ENCODE measurements around the gene ITIH2. TPM values are rescaled to one million over a fixed set of nuclear protein-coding genes. Genes with fewer than 3 reads are reported as not detected.
"Not testable (repeated sequence)": the region's sequence is repeated elsewhere in the genome, so short reads cannot be mapped to it uniquely, and the experiment has no call there.

The ITIH2 gene
- total RNA-seq, 2 donors from 2014 or later = not detected

DNA sequence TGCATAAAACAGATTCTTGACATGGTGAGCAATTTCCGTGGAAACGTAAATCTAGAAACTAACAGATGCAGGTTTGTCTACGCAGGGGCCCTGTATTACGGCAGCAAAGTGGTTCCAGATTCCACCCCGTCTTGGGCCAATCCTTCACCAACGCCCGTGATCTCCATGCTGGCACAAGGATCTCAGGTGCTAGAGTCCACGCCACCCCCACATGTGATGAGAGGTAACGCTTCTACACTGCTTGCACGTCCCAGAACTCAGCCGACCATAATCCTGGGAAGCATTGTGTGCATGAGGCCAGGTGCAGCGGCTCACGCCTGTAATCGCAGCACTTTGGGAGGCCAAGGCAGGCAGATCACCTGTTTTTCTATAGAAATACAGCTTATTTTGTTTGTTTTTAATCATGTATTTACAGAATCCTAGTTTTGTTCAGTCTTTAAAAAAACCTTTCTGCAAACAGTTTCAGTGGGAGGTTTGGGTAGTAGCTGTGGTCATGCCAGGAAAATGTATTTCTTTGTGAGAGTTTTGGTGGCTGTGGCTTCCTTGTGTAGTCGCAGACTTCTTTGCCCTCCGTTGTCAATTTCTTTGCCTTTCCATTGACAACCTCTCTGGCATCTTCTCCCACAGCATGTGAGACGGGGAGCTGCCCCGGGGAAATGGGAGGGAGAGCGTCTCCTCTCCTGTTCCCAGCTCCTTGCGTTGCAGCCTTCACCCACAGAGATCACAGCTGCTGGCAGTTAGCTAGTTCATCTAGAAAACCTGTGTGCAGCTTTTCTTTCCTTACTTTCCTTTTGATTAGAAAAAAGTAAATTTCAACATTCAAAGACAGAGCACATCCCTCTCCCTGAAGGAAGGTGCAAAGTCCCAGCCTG lies 35.7 kb downstream of the ITIH2 start:
- no peaks in the 10 kb centered on the region for H3K36me3 ChIP-seq (ENCODE audit: control insufficient read depth, insufficient read depth, low read length)
- H3K27me3 Mint-ChIP-seq (ENCODE audit: insufficient read depth) = no peaks in the 10 kb centered on the region
- no peak overlapping the region for H3K9ac ChIP-seq (ENCODE audit: extremely low read depth, low read length, poor library complexity, severe bottlenecking)
- no peaks in the 10 kb centered on the region for H3K9me3 ChIP-seq (ENCODE audit: control insufficient read depth, low read length)
- H3K27me3 ChIP-seq (ENCODE audit: control insufficient read depth, insufficient read depth, low read length, poor library complexity, severe bottlenecking) = no peaks in the 10 kb centered on the region
- H3K4me3 Mint-ChIP-seq = no peak overlapping the region
- H3K36me3 Mint-ChIP-seq (ENCODE audit: low read depth) = no peaks in the 10 kb centered on the region
- TF ChIP-seq, protein P1, sequence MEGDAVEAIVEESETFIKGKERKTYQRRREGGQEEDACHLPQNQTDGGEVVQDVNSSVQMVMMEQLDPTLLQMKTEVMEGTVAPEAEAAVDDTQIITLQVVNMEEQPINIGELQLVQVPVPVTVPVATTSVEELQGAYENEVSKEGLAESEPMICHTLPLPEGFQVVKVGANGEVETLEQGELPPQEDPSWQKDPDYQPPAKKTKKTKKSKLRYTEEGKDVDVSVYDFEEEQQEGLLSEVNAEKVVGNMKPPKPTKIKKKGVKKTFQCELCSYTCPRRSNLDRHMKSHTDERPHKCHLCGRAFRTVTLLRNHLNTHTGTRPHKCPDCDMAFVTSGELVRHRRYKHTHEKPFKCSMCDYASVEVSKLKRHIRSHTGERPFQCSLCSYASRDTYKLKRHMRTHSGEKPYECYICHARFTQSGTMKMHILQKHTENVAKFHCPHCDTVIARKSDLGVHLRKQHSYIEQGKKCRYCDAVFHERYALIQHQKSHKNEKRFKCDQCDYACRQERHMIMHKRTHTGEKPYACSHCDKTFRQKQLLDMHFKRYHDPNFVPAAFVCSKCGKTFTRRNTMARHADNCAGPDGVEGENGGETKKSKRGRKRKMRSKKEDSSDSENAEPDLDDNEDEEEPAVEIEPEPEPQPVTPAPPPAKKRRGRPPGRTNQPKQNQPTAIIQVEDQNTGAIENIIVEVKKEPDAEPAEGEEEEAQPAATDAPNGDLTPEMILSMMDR (conservative IDR thresholded peaks at IDR 0.05) = no peak
- no peak overlapping the region for H3K4me3 ChIP-seq (ENCODE audit: low read length)
- DNase-seq = no peak
- H3K27ac ChIP-seq (ENCODE audit: low read depth, low read length) = no peak overlapping the region
- H3K9me3 Mint-ChIP-seq = no peaks in the 10 kb centered on the region
- H3K27ac Mint-ChIP-seq = no peak overlapping the region
- H3K4me1 ChIP-seq (ENCODE audit: control insufficient read depth, insufficient read depth, low read length) = no peaks in the 10 kb centered on the region
- 90 to 93% methylated on average over 15 to 20 of the region's 20 CpGs for WGBS, 2 experiments (ENCODE audit: insufficient coverage in 1 of 2, insufficient read length in 1 of 2)
- H3K4me1 Mint-ChIP-seq = no peaks in the 10 kb centered on the region

DNA sequence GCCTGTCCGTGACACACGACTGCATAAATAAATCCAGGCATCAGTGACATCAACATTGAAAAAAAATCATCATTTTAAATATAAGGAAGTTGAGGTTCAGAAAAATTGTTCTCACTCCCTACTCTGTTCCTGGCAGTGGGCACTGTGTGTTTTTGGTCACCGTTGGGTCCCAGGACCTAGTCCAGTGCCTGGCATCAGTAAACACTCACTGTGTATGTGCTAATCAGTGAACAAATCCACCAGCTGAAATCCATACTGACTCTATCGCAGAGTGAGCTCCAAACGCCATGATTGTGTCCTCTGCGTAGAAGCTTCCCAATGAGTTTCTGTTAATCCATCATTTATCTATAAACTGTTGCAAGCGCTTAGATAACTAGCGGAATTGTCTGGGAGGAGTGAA lies 41.2 kb downstream of the ITIH2 start:
- TF ChIP-seq, protein P1 (conservative IDR thresholded peaks at IDR 0.05) = no peak
- no peak overlapping the region for H3K27ac ChIP-seq (ENCODE audit: low read depth, low read length)
- Mint-ChIP-seq H3K4me3 (no peak overlapping the region), H3K4me1 (peaks cover 7% of the 10 kb centered on the region), H3K9me3 (no peaks in the 10 kb centered on the region), H3K36me3 (ENCODE audit: low read depth) (no peaks in the 10 kb centered on the region), H3K27ac (no peak overlapping the region), H3K27me3 (ENCODE audit: insufficient read depth) (no peaks in the 10 kb centered on the region)
- no peak overlapping the region for H3K9ac ChIP-seq (ENCODE audit: extremely low read depth, low read length, poor library complexity, severe bottlenecking)
- H3K36me3 ChIP-seq (ENCODE audit: control insufficient read depth, insufficient read depth, low read length) = no peaks in the 10 kb centered on the region
- WGBS, 2 experiments (ENCODE audit: insufficient coverage in 1 of 2, insufficient read length in 1 of 2) = 85 to 91% methylated on average over 3 to 8 of the region's 8 CpGs
- DNase-seq = no peak
- no peaks in the 10 kb centered on the region for H3K9me3 ChIP-seq (ENCODE audit: control insufficient read depth, low read length)
- no peaks in the 10 kb centered on the region for H3K4me1 ChIP-seq (ENCODE audit: control insufficient read depth, insufficient read depth, low read length)
- no peak overlapping the region for H3K4me3 ChIP-seq (ENCODE audit: low read length)
- H3K27me3 ChIP-seq (ENCODE audit: control insufficient read depth, insufficient read depth, low read length, poor library complexity, severe bottlenecking) = no peaks in the 10 kb centered on the region

DNA sequence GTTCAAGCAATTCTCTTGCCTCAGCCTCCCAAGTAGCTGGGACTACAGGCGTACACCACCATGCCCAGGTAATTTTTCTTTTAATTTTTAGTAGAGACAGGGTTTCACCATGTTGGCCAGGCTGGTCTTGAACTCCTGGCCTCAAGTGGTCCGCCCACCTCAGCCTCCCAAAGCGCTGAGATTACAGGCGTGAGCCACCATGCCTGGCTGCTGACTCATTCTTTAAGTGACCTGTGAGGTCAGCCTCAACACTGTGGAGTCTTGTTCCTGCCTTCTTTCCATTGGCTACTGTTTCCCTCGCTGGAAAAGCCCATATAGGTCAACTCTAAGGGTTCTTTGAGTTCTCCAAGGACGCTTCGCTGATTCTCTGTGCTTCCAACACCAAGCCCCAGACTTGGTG lies 45.5 kb downstream of the ITIH2 start:
- not testable (repeated sequence) for H3K4me3 ChIP-seq (ENCODE audit: low read length); H3K27ac ChIP-seq (ENCODE audit: low read depth, low read length); H3K9me3 ChIP-seq (ENCODE audit: control insufficient read depth, low read length); H3K4me3 Mint-ChIP-seq; H3K9me3 Mint-ChIP-seq; H3K4me1 Mint-ChIP-seq; H3K4me1 ChIP-seq (ENCODE audit: control insufficient read depth, insufficient read depth, low read length); H3K27ac Mint-ChIP-seq; H3K9ac ChIP-seq (ENCODE audit: extremely low read depth, low read length, poor library complexity, severe bottlenecking); H3K27me3 ChIP-seq (ENCODE audit: control insufficient read depth, insufficient read depth, low read length, poor library complexity, severe bottlenecking); H3K27me3 Mint-ChIP-seq (ENCODE audit: insufficient read depth)
- DNase-seq = peak; percentile 46
- 93 to 97% methylated on average over 6 to 7 of the region's 7 CpGs for WGBS, 2 experiments (ENCODE audit: insufficient coverage in 1 of 2, insufficient read length in 1 of 2)
- peaks cover 30% of the 10 kb centered on the region for H3K36me3 ChIP-seq (ENCODE audit: control insufficient read depth, insufficient read depth, low read length)
- peaks cover 29% of the 10 kb centered on the region for H3K36me3 Mint-ChIP-seq (ENCODE audit: low read depth)
